Measurements from ENCODE around the gene PLSCR1. TPM values are rescaled to one million over a fixed set of nuclear protein-coding genes. Genes with fewer than 3 reads are reported as not detected.

The PLSCR1 gene, protein sequence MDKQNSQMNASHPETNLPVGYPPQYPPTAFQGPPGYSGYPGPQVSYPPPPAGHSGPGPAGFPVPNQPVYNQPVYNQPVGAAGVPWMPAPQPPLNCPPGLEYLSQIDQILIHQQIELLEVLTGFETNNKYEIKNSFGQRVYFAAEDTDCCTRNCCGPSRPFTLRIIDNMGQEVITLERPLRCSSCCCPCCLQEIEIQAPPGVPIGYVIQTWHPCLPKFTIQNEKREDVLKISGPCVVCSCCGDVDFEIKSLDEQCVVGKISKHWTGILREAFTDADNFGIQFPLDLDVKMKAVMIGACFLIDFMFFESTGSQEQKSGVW
- 53.1 and 90.8 TPM in 2 replicates for total RNA-seq

DNA sequence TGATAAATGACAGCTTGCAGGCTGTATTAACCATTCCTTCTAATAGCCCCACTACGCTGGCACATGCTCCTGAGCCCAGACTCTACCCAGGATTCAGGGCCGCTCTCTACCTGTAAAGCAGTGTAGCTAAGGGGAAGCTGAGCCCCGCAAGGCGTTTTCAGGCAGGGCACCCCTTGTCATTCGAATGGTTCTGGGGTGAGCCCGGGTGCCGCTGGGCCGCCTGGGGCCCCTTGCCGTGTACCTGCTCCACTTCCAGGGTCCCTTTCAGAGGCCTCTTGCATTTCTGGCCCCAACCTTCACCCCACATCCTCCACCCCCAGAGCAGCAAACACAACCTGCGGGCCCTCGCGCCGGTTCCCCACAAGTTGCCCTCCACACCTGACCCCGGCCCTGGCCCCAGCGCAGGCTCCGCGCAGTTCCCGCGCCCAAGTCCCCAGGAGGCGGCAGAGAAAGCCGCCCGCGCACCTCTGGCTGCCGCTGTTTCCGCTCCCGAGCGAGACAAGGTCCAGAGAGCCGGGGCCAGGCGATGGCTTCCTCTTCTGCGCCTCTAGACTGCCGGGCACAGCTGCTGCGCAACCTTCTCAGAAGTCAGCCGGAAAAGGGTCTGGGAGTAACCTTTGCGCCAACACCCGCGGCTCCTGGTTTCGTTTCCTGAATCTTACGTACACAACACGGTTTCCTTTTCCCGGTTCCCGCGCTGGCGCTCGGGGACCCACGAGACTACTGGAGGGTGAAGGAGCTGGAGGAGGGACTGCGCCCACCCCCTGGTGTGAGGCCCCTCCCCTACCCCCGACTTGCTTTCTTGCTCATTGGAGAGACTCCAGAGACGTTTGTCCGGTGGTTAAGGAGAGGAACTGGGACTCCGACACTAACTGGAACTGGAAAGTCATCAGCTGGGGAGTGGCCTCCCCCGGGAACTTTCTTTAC, at the start of gene PLSCR1:
TSS of gene PLSCR1 (minus strand) at position 606 of the 927 bp plus-strand sequence. CDS start 8,055 bp downstream, outside the sequence.

DNA sequence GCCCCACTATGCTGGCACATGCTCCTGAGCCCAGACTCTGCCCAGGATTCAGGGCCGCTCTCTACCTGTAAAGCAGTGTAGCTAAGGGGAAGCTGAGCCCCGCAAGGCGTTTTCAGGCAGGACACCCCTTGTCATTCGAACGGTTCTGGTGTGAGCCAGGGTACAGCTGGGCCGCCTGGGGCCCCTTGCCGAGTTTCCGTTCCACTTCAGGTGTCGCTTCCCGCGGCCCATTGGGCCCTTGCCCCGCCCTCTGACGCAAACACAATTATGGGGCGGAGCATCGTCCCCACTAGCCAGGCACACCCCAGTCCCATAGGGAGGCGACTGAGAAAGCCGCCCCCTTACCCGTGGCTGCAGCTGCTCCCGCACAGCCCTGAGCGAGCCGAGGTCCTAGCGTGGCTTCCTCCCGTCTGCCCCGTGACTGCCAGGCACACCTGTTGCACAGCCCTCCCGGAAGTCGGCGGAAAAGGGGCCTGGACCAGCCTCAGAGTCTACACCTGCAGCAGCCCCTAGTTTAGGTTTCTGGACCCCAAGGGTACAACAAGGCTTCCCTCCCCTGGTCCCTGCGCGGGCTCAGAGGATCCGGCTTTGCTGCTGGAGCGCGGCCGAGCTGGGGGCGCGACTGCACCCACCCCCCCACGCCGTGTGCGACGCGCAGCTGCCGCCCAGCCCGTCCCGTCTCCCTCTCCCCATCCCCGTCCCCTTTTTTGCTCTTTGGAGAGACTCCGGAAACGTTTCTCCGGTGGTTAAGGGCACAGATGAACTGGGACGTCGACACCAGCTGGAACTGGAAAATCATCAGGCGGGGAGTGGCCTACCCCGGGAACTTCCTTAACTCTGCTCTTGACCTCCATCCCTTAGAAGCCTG, 75.0 kb downstream of the PLSCR1 start, which contains the start of gene PLSCR2:
TSS of gene PLSCR2 (minus strand) at position 412 of the 868 bp plus-strand sequence. CDS start 9,657 bp downstream, outside the sequence.

Other genes with a start within 250 kb of the PLSCR1 start
- gene PLSCR2, start 75.0 kb downstream of the PLSCR1 start, total RNA-seq: 0.31 TPM in 1 of 2 replicates, not detected in the other
- gene PLSCR5, start 60.7 kb upstream of the PLSCR1 start, total RNA-seq: not detected in 2 replicates

Measured in bladder microvascular endothelial cell (primary cell).